ENCODE results near the gene TXNDC11. TPM values are rescaled to one million over a fixed set of nuclear protein-coding genes. Genes with fewer than 3 reads are reported as not detected.
"Not testable (repeated sequence)": the region's sequence is repeated elsewhere in the genome, so short reads cannot be mapped to it uniquely, and the experiment has no call there.

Gene TXNDC11
- total and polyA plus RNA-seq, 2 experiments from 2014 or later: 6.8 to 12.0 TPM

DNA sequence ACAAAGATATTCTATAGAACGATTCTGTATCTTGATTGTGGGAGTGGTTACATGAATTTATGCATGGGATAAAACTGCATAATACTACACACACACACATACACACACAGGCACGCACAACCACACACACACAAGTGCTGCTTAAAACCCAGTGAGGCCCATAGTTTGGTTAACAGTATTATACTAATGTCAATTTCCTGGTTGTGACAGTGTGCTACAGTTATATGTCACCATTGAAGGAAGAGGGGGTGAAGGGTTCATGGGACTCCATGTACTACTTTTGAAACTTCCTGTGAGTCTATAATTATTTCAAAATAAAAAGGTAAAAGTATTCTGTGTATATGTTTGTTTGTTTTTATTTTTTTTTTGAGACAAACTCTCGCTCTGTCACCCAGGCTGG lies 46.3 kb upstream of the TXNDC11 start (continued):
- TF ChIP-seq EZH2phosphoT487 (IDR thresholded peaks at IDR 0.05; ENCODE audit: unreplicated experiment): no peak
- TF ChIP-seq, protein P1, sequence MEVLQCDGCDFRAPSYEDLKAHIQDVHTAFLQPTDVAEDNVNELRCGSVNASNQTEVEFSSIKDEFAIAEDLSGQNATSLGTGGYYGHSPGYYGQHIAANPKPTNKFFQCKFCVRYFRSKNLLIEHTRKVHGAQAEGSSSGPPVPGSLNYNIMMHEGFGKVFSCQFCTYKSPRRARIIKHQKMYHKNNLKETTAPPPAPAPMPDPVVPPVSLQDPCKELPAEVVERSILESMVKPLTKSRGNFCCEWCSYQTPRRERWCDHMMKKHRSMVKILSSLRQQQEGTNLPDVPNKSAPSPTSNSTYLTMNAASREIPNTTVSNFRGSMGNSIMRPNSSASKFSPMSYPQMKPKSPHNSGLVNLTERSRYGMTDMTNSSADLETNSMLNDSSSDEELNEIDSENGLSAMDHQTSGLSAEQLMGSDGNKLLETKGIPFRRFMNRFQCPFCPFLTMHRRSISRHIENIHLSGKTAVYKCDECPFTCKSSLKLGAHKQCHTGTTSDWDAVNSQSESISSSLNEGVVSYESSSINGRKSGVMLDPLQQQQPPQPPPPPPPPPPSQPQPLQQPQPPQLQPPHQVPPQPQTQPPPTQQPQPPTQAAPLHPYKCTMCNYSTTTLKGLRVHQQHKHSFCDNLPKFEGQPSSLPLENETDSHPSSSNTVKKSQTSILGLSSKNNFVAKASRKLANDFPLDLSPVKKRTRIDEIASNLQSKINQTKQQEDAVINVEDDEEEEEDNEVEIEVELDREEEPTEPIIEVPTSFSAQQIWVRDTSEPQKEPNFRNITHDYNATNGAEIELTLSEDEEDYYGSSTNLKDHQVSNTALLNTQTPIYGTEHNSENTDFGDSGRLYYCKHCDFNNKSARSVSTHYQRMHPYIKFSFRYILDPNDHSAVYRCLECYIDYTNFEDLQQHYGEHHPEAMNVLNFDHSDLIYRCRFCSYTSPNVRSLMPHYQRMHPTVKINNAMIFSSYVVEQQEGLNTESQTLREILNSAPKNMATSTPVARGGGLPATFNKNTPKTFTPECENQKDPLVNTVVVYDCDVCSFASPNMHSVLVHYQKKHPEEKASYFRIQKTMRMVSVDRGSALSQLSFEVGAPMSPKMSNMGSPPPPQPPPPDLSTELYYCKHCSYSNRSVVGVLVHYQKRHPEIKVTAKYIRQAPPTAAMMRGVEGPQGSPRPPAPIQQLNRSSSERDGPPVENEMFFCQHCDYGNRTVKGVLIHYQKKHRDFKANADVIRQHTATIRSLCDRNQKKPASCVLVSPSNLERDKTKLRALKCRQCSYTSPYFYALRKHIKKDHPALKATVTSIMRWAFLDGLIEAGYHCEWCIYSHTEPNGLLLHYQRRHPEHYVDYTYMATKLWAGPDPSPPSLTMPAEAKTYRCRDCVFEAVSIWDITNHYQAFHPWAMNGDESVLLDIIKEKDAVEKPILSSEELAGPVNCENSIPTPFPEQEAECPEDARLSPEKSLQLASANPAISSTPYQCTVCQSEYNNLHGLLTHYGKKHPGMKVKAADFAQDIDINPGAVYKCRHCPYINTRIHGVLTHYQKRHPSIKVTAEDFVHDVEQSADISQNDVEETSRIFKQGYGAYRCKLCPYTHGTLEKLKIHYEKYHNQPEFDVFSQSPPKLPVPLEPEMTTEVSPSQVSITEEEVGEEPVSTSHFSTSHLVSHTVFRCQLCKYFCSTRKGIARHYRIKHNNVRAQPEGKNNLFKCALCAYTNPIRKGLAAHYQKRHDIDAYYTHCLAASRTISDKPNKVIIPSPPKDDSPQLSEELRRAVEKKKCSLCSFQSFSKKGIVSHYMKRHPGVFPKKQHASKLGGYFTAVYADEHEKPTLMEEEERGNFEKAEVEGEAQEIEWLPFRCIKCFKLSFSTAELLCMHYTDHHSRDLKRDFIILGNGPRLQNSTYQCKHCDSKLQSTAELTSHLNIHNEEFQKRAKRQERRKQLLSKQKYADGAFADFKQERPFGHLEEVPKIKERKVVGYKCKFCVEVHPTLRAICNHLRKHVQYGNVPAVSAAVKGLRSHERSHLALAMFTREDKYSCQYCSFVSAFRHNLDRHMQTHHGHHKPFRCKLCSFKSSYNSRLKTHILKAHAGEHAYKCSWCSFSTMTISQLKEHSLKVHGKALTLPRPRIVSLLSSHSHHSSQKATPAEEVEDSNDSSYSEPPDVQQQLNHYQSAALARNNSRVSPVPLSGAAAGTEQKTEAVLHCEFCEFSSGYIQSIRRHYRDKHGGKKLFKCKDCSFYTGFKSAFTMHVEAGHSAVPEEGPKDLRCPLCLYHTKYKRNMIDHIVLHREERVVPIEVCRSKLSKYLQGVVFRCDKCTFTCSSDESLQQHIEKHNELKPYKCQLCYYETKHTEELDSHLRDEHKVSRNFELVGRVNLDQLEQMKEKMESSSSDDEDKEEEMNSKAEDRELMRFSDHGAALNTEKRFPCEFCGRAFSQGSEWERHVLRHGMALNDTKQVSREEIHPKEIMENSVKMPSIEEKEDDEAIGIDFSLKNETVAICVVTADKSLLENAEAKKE (CRISPR knock-in tag; IDR thresholded peaks at IDR 0.05): no peak

DNA sequence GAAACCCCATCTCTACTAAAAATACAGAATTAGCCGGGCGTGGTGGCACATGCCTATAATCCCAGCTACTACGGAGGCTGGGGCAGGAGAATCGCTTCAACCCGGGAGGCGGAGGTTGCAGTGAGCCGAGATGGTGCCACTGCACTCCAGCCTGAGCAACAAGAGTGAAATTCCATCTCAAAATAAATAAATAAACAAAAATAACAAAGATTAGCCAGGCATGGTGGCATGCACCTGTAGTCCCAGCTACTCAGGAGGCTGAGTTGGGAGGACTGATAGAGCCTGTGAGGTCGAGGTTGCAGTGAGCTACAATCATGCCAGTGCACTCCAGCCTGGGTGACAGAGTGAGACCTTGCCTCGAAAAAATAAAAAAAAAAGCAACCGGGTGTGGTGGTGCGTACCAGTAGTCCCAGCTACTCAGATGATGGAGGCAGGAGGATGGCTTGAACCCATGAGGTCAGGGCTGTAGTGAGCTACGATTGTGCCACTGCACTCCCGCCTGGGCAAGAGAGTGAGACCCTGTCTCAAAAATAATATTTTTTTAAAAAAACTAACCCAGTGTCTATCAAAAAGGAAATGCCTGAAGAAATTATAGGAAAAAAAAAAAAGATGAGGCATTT lies 42.4 kb upstream of the TXNDC11 start:
- not testable (repeated sequence) for H3K4me1 ChIP-seq (ENCODE audit: insufficient read depth); H3K4me3 ChIP-seq; H3K4me2 ChIP-seq; H3K9me2 ChIP-seq (ENCODE audit: insufficient read depth); DNase-seq (ENCODE audit: low spot score); H3K27ac ChIP-seq (ENCODE audit: low read depth); H3K36me3 ChIP-seq (ENCODE audit: insufficient read depth); H3K27me3 ChIP-seq (ENCODE audit: insufficient read depth); H3K36me3 Mint-ChIP-seq (ENCODE audit: low read depth); H2AFZ ChIP-seq; H3F3A ChIP-seq (replicated peaks; ENCODE audit: low read depth); H3K27ac Mint-ChIP-seq; ATAC-seq; H3K9me3 Mint-ChIP-seq; H3K4me3 Mint-ChIP-seq; H3K27me3 Mint-ChIP-seq (ENCODE audit: insufficient read depth, low read depth, poor library complexity)
- H3K4me1 Mint-ChIP-seq: peaks cover 15% of the 10 kb centered on the region
- Histone ChIP-seq H3K79me2 (replicated peaks; ENCODE audit: insufficient read depth) (peaks cover 96% of the 10 kb centered on the region), H4K20me1 (replicated peaks; ENCODE audit: insufficient read depth) (peaks cover 21% of the 10 kb centered on the region)

DNA sequence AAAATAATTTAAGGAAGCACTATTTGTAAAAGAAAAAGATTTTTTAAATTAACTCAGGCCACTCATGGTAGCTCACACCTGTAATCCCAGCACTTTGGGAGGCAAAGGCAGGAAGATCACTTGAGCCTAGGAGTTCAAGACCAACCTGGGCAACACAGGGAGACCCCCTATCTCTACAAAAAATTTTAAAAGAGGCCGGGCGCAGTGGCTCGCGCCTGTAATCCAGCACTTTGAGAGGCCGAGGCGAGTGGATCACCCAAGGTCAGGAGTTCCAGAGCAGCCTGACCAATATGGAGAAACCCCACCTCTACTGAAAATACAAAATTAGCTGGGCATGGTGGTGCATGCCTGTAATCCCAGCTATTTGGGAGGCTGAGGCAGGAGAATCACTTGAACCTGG lies 41.7 kb upstream of the TXNDC11 start:
- not testable (repeated sequence) for H2AFZ ChIP-seq; H3F3A ChIP-seq (replicated peaks; ENCODE audit: low read depth); H3K27ac ChIP-seq (ENCODE audit: low read depth); DNase-seq (ENCODE audit: low spot score); H3K27me3 Mint-ChIP-seq (ENCODE audit: insufficient read depth, low read depth, poor library complexity); H3K4me1 ChIP-seq (ENCODE audit: insufficient read depth); H3K4me3 Mint-ChIP-seq; H3K36me3 ChIP-seq (ENCODE audit: insufficient read depth); H3K9me2 ChIP-seq (ENCODE audit: insufficient read depth); H3K27me3 ChIP-seq (ENCODE audit: insufficient read depth); ATAC-seq; H3K9me3 Mint-ChIP-seq; H3K4me2 ChIP-seq; H3K27ac Mint-ChIP-seq; H3K4me3 ChIP-seq; H3K36me3 Mint-ChIP-seq (ENCODE audit: low read depth)
- H3K79me2 ChIP-seq (replicated peaks; ENCODE audit: insufficient read depth): peaks cover 94% of the 10 kb centered on the region
- peaks cover 15% of the 10 kb centered on the region for H3K4me1 Mint-ChIP-seq
- H4K20me1 ChIP-seq (replicated peaks; ENCODE audit: insufficient read depth): peaks cover 21% of the 10 kb centered on the region
